HEK293 (cell line): ENCODE measurements around the gene EPM2AIP1.

Source experiments
- CTCF ChIA-PET: fragments of 350-600 bp; formaldehyde crosslinking; extraction: SDS; loops from one replicate; lab custom pipeline; 2021; ENCODE audit warnings: antibody characterized with exemption; lab: Yijun Ruan, JAX
- POLR2A ChIA-PET: fragments of 300-600 bp; formaldehyde crosslinking; extraction: SDS; loops from one replicate; lab custom pipeline; 2020; ENCODE audit warnings: antibody characterized with exemption, inconsistent platforms; lab: Yijun Ruan, JAX
- H3K27ac ChIP-seq: fragments of 200-500 bp; sonication (Bioruptor generic); 2 replicates; pipeline ENCODE4 v1.5.1; 2014; ENCODE audit warnings: low read depth, low read length, control low read depth, inconsistent platforms; ENCODE audit errors: extremely low read depth
- H3K36me3 ChIP-seq, 2 experiments: fragments of 200-500 bp in 1 of 2; sonication (Bioruptor generic) in 1 of 2; 1 replicate in 1 of 2; 2 replicates in 1 of 2; pipeline ENCODE4 v1.5.1; 2014 to 2017; ENCODE audit warnings: inconsistent platforms in 2 of 2, low read length in 2 of 2; ENCODE audit not compliant: control insufficient read depth in 2 of 2, insufficient read depth in 1 of 2
- H3K4me1 ChIP-seq: fragments of 200-500 bp; sonication (Bioruptor generic); 2 replicates; pipeline ENCODE4 v1.5.1; 2014; ENCODE audit warnings: mild to moderate bottlenecking, low read length, inconsistent platforms; ENCODE audit not compliant: control insufficient read depth, insufficient read depth
- H3K4me3 ChIP-seq: 2 replicates; pipeline ENCODE4 v1.5.1; 2011; ENCODE audit warnings: low read depth, mild to moderate bottlenecking, control low read depth, low read length, moderate library complexity
- H3K9me3 ChIP-seq: fragments of 200-500 bp; sonication (Bioruptor generic); 2 replicates; pipeline ENCODE4 v1.5.1; 2014; ENCODE audit warnings: low read depth, low read length, inconsistent platforms; ENCODE audit not compliant: control insufficient read depth, insufficient read depth
- ELK4 ChIP-seq: IDR thresholded peaks from 2 replicates; pipeline ENCODE4 v1.6.1; 2011; ENCODE audit warnings: mild to moderate bottlenecking, low read depth, low read length, borderline replicate concordance
- IKZF3 ChIP-seq: fragments of 450-650 bp; IDR thresholded peaks from 2 replicates; pipeline ENCODE4 v1.5.0; 2018; ENCODE audit warnings: missing biosample characterization, mild to moderate bottlenecking, missing genetic modification characterization, moderate library complexity
- KLF7 ChIP-seq: fragments of 450-650 bp; formaldehyde crosslinking; IDR thresholded peaks from 2 replicates; pipeline ENCODE4 v1.5.1; 2016; ENCODE audit warnings: missing biosample characterization, missing genetic modification characterization, borderline replicate concordance
- KLF8 ChIP-seq: fragments of 450-650 bp; formaldehyde crosslinking; IDR thresholded peaks from 2 replicates; pipeline ENCODE4 v1.5.1; 2016; ENCODE audit warnings: missing biosample characterization, missing genetic modification characterization
- PATZ1 ChIP-seq: fragments of 450-650 bp; formaldehyde crosslinking; IDR thresholded peaks from 2 replicates; pipeline ENCODE4 v1.5.1; 2016; ENCODE audit warnings: missing biosample characterization, missing genetic modification characterization
- PBX3 ChIP-seq: sonication (generic); formaldehyde crosslinking; IDR thresholded peaks from 2 replicates; pipeline ENCODE4 v1.8.1; 2022; ENCODE audit warnings: mild to moderate bottlenecking, moderate library complexity, missing genetic modification reagents
- PRDM4 ChIP-seq: fragments of 450-650 bp; formaldehyde crosslinking; IDR thresholded peaks from 2 replicates; pipeline ENCODE4 v1.5.1; 2017; ENCODE audit warnings: missing biosample characterization, missing genetic modification characterization
- RBAK ChIP-seq: fragments of 450-650 bp; formaldehyde crosslinking; IDR thresholded peaks from 2 replicates; pipeline ENCODE4 v1.5.1; 2016; ENCODE audit warnings: missing biosample characterization, missing genetic modification characterization
- SP3 ChIP-seq: fragments of 450-650 bp; formaldehyde crosslinking; IDR thresholded peaks from 2 replicates; pipeline ENCODE4 v1.5.1; 2016; ENCODE audit warnings: missing biosample characterization, missing genetic modification characterization
- ZFP41 ChIP-seq: fragments of 450-650 bp; formaldehyde crosslinking; IDR thresholded peaks from 2 replicates; pipeline ENCODE4 v1.5.1; 2016; ENCODE audit warnings: missing biosample characterization, missing genetic modification characterization, borderline replicate concordance
- ZNF132 ChIP-seq: fragments of 450-650 bp; formaldehyde crosslinking; IDR thresholded peaks from 2 replicates; pipeline ENCODE4 v1.5.1; 2017; ENCODE audit warnings: missing biosample characterization, missing genetic modification characterization, borderline replicate concordance
- ZNF138 ChIP-seq: fragments of 450-650 bp; formaldehyde crosslinking; IDR thresholded peaks from 2 replicates; pipeline ENCODE4 v1.5.1; 2016; ENCODE audit warnings: missing biosample characterization, missing genetic modification characterization, borderline replicate concordance
- ZNF148 ChIP-seq: fragments of 450-650 bp; formaldehyde crosslinking; IDR thresholded peaks from 2 replicates; pipeline ENCODE4 v1.5.0; 2017; ENCODE audit warnings: missing biosample characterization, missing genetic modification characterization, borderline replicate concordance
- ZNF26 ChIP-seq: fragments of 450-650 bp; formaldehyde crosslinking; IDR thresholded peaks from 2 replicates; pipeline ENCODE4 v1.5.1; 2016; ENCODE audit warnings: missing biosample characterization, missing genetic modification characterization
- ZNF280C ChIP-seq: fragments of 450-650 bp; formaldehyde crosslinking; IDR thresholded peaks from 2 replicates; pipeline ENCODE4 v1.5.1; 2016; ENCODE audit warnings: missing biosample characterization, missing genetic modification characterization
- ZNF302 ChIP-seq: fragments of 450-650 bp; formaldehyde crosslinking; IDR thresholded peaks from 2 replicates; pipeline ENCODE4 v1.5.1; 2016; ENCODE audit warnings: missing biosample characterization, missing genetic modification characterization, low read depth
- ZNF629 ChIP-seq: fragments of 450-650 bp; formaldehyde crosslinking; IDR thresholded peaks from 2 replicates; pipeline ENCODE4 v1.5.1; 2017; ENCODE audit warnings: missing biosample characterization, missing genetic modification characterization
- ZNF654 ChIP-seq: fragments of 450-650 bp; formaldehyde crosslinking; IDR thresholded peaks from 2 replicates; pipeline ENCODE4 v1.5.1; 2016; ENCODE audit warnings: low read depth, missing biosample characterization, missing genetic modification characterization
- ZNF791 ChIP-seq: fragments of 450-650 bp; formaldehyde crosslinking; IDR thresholded peaks from 2 replicates; pipeline ENCODE4 v1.5.1; 2016; ENCODE audit warnings: missing biosample characterization, missing genetic modification characterization
- ZNF837 ChIP-seq: fragments of 450-650 bp; formaldehyde crosslinking; IDR thresholded peaks from 2 replicates; pipeline ENCODE4 v1.5.1; 2016; ENCODE audit warnings: missing biosample characterization, missing genetic modification characterization

EPM2AIP1 gene

GRCh38 chr3:37028329-37028728 is 35.4 kb upstream of the EPM2AIP1 start:
- POLR2A ChIA-PET = no interaction called here
- Histone ChIP-seq H3K36me3 (peaks cover 4 to 94% of the 10 kb centered on the region in 2 experiments; a peak in 2 of 3 replicates), H3K9me3 (no peaks in the 10 kb centered on the region), H3K4me3 (no peak overlapping the region), H3K27ac (no peak overlapping the region), H3K4me1 (no peaks in the 10 kb centered on the region)
- CTCF ChIA-PET = interaction anchor here (0.6 kb wide), 1 partner anchor 20 kb away, joined by 3 read pairs; no protein-coding TSS in a partner anchor
- TF ChIP-seq ZNF302 = no peak
- no peak for TF ChIP-seq ZNF148 (tag by site-specific recombination)
- TF ChIP-seq ZNF791 (tag by site-specific recombination) = no peak
- no peak for TF ChIP-seq KLF8 (tag by site-specific recombination)
- no peak for TF ChIP-seq ZNF654
- TF ChIP-seq ZNF132 (tag by site-specific recombination) = no peak

- POLR2A ChIA-PET = no interaction called here
- CTCF ChIA-PET = no interaction called here
- peaks cover 4 to 94% of the 10 kb centered on the region in 2 experiments; a peak in 2 of 3 replicates for H3K36me3 ChIP-seq
Measured at GRCh38 chr3:37026851-37027250, 33.9 kb upstream of the EPM2AIP1 start.

More at GRCh38 chr3:37026851-37027250, 33.9 kb upstream of the EPM2AIP1 start:
- H3K4me1 ChIP-seq = no peaks in the 10 kb centered on the region
- no peak overlapping the region for H3K4me3 ChIP-seq
- no peaks in the 10 kb centered on the region for H3K9me3 ChIP-seq
- no peak overlapping the region for H3K27ac ChIP-seq
- no peak for TF ChIP-seq PRDM4
- TF ChIP-seq ELK4 = no peak
- no peak for TF ChIP-seq ZNF837 (tag by site-specific recombination)
- no peak for TF ChIP-seq ZNF26 (tag by site-specific recombination)
- no peak for TF ChIP-seq IKZF3 (tag by site-specific recombination)
- TF ChIP-seq ZNF629 = no peak
- no peak for TF ChIP-seq PATZ1 (tag by site-specific recombination)
- no peak for TF ChIP-seq KLF7 (tag by site-specific recombination)
- TF ChIP-seq SP3 (tag by site-specific recombination) = no peak
- no peak for TF ChIP-seq ZFP41 (tag by site-specific recombination)
- no peak for TF ChIP-seq ZNF138 (tag by site-specific recombination)
- no peak for TF ChIP-seq ZNF280C
- TF ChIP-seq RBAK = no peak
- TF ChIP-seq PBX3 (CRISPR knock-in tag) = no peak
- TF ChIP-seq, all 188 proteins: peak for 0
